ENCODE data around the gene NANOGP8.

- TF ChIP-seq CTCF (conservative IDR thresholded peaks at IDR 0.05; ENCODE audit: low read depth, low read length): no peak
- no peak for TF ChIP-seq EZH2 (IDR thresholded peaks at IDR 0.05; ENCODE audit: borderline replicate concordance, low read depth, low read length, poor library complexity, severe bottlenecking)
Measured at GRCh38 chr15:35112346-35112745, 27.3 kb upstream of the NANOGP8 start.

All from A673 (cell line).